Fibroblast of the aortic adventitia (primary cell): Measurements from ENCODE around the gene ILK. TPM values are rescaled to one million over a fixed set of nuclear protein-coding genes. Genes with fewer than 3 reads are reported as not detected.

Experiments
- DNase-seq: peaks from one replicate; pipeline ENCODE4 v3.0.0-alpha.2; 2010; ENCODE audit warnings: low read depth
- H3K4me3 ChIP-seq: 2 replicates; pipeline ENCODE4 v1.5.1; 2011; ENCODE audit warnings: low read depth, mild to moderate bottlenecking, control low read depth, low read length, moderate library complexity
- CTCF ChIP-seq: IDR thresholded peaks from 2 replicates; pipeline ENCODE4 v1.5.1; 2011; ENCODE audit warnings: mild to moderate bottlenecking, low read length, control low read depth, inconsistent platforms; ENCODE audit not compliant: insufficient read depth
- total RNA-seq: library from RNA; depleted of rRNA; stranded (reverse); fragments of >200 nt; gene quantifications from 2 replicates; pipeline ENCODE4 v1.2.3, GENCODE V29; 2012; ENCODE audit warnings: low replicate concordance

The ILK gene
- total RNA-seq, 1 donor, result 145 TPM

DNA sequence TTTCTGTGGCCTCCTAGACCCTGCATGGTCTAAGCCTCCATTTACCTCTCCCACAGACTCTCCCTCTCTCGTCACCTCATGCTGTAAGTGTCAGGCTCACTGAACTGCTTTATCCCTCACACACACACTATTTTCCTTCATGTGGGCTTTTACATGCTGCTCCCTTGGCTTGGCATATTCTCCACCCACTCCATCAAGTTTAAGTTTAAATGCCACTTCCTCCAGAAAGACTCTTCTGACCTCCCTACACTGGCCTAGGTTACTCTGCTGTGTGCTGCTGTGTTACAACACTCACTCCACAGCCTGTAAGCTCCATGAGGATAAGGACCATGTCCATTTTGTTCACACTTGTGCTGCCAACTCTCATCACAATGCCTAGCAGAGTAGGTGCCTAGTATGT lies 49.5 kb downstream of the ILK start:
- DNase-seq, result no peak
- no peak for TF ChIP-seq CTCF
- H3K4me3 ChIP-seq, result no peak overlapping the region

GRCh38 chr11:6653656-6654055 lies 50.1 kb downstream of the ILK start:
- no peak for DNase-seq
- H3K4me3 ChIP-seq, result no peak overlapping the region

GRCh38 chr11:6654281-6655019 lies 50.9 kb downstream of the ILK start:
- no peak for DNase-seq
- no peak overlapping the region for H3K4me3 ChIP-seq
- TF ChIP-seq CTCF, result no peak

More at GRCh38 chr11:6653656-6654055, 50.1 kb downstream of the ILK start:
- TF ChIP-seq CTCF, result no peak

DNA sequence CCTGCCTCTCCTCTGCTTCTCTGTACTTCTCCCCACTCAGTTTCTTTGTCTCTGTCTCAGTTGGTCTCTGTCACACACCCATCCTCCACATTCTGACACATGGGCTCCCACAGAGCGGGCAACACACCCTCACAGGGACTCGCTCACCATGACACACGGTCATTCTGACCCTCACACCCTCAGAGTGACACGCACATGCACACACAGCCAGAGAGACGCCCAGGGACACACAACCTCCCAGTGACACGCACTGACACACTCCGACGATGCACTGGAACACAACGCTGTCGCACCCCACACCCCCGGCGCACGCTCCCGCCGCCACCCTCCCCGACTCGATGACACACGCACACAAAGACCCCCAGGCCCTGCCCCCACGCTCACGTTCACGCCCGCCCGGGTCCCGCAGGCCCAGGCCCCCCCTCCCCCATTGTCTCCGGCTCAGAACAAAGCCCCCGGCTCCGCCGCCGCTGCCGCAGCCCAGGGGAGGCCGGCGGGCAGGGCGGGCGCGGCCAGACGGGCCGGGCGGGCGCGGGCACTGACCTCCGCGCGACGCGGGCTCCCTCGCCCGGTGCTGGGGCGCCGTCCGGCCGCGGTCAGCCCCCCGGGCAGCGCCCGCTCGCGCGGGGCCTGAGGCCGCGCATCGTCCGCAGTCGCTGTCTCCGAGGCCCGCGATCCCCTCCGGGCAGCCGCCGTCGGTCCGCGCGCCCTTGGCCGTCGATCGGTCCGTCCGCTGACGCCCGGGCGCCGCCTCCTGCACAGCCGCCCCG lies 51.6 kb downstream of the ILK start:
- peak overlapping the region; percentile 55 for H3K4me3 ChIP-seq
- no peak for TF ChIP-seq CTCF
- DNase-seq, result no peak

- TF ChIP-seq CTCF, result no peak
- peak within 1 kb of the TSS; percentile 55 for H3K4me3 ChIP-seq
- DNase-seq, result no peak
Observed at GRCh38 chr11:6655790-6656583, 52.4 kb downstream of the ILK start, which contains the start of gene DCHS1. TSS of gene DCHS1 (minus strand) at chr11:6655809. CDS start at chr11:6641613, 14,196 bp downstream.

GRCh38 chr11:6656584-6656915 lies 53.0 kb downstream of the ILK start:
- H3K4me3 ChIP-seq, result no peak overlapping the region
- no peak for DNase-seq
- no peak for TF ChIP-seq CTCF
